Ovary (tissue), 3 donors: ENCODE data around the gene SECTM1.

Experiments used
- POLR2A ChIP-seq: fragments of 450-650 bp; IDR thresholded peaks from one replicate; pipeline ENCODE4 v1.6.1; 2017; ENCODE audit warnings: antibody characterized with exemption, mild to moderate bottlenecking, moderate library complexity
- TF ChIP-seq, protein P1 (sequence below), 3 donors: fragments of 450-650 bp in 2 of 3; fragments of 200-600 bp in 1 of 3; IDR thresholded peaks; one replicate each; pipeline versions ENCODE4 v1.5.1 to v1.8.0; 2016 to 2022; ENCODE audit warnings: antibody characterized with exemption in 3 of 3, mild to moderate bottlenecking in 1 of 3
- donor health status: DM: no; HTN: no; CAD: no.

DNA sequence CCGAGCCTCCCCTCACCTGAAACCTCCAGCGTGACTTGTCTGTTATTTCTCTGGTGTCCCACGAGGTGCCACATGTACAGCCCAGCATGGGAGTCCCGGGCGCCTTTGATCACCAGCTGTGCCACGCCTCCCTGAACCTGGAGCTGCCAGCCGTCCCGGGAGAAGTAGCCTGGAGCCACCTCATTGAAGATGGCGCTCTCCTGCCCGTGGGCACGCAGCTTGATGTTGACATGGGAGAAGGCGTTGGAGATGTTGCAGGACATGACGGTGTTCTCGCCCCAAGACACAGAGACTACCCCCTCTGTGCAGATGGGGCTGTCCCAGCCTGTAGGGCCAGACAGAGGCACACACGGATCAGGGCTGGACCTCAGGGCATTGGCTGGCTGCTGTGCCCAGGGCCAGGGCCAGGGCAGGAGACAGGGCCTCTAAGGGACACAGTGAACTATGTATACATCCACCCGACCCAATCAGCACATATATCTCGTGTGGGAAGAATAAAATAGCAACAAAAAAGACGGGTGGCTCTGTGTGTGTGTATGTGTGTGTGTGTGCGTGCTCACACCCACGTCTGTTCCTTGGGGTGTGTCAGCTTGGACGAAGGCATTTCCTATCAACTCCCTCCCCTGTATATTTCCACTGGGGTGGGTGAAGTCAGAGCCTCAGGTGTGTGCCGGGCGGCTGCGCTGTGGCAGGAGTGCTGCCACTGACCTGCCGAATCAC, 8.8 kb downstream of the SECTM1 start:
- TF ChIP-seq, protein P1, sequence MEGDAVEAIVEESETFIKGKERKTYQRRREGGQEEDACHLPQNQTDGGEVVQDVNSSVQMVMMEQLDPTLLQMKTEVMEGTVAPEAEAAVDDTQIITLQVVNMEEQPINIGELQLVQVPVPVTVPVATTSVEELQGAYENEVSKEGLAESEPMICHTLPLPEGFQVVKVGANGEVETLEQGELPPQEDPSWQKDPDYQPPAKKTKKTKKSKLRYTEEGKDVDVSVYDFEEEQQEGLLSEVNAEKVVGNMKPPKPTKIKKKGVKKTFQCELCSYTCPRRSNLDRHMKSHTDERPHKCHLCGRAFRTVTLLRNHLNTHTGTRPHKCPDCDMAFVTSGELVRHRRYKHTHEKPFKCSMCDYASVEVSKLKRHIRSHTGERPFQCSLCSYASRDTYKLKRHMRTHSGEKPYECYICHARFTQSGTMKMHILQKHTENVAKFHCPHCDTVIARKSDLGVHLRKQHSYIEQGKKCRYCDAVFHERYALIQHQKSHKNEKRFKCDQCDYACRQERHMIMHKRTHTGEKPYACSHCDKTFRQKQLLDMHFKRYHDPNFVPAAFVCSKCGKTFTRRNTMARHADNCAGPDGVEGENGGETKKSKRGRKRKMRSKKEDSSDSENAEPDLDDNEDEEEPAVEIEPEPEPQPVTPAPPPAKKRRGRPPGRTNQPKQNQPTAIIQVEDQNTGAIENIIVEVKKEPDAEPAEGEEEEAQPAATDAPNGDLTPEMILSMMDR (IDR thresholded peaks at IDR 0.05): no peak
- no peak for TF ChIP-seq POLR2A
